SK-N-SH (cell line): ENCODE measurements around the gene SPOCK1. TPM values are rescaled to one million over a fixed set of nuclear protein-coding genes. Genes with fewer than 3 reads are reported as not detected.

Experiments used
- CTCF ChIA-PET: fragments of 300-600, 350-600 bp; formaldehyde crosslinking; extraction: SDS; loops from one replicate; lab custom pipeline; 2021; lab: Yijun Ruan, JAX
- POLR2A ChIA-PET: fragments of 350-600 bp; sonication (Branson Sonifier 250); formaldehyde crosslinking; extraction: SDS; loops from one replicate; lab custom pipeline; 2020; ENCODE audit warnings: antibody characterized with exemption, inconsistent platforms; lab: Yijun Ruan, JAX
- DNase-seq: peaks from one replicate; pipeline ENCODE4 v3.0.0; 2012
- H2AFZ ChIP-seq: fragments of 200-600 bp; sonication (generic); 2 replicates; pipeline ENCODE4 v1.8.1; 2016; ENCODE audit warnings: antibody characterized with exemption, mild to moderate bottlenecking, low read depth
- H3F3A ChIP-seq: fragments of 200-600 bp; sonication (generic); replicated peaks from 2 replicates; pipeline ENCODE3; 2016; ENCODE audit warnings: antibody characterized with exemption, mild to moderate bottlenecking; ENCODE audit not compliant: insufficient read depth
- H3K27ac ChIP-seq, 2 experiments: fragments of 200-500 bp in 1 of 2; fragments of 200-600 bp in 1 of 2; sonication (Bioruptor generic) in 1 of 2; sonication (generic), shearing (Covaris generic) in 1 of 2; 2 replicates each; pipeline versions ENCODE4 v1.5.1 to v1.6.1; 2014 to 2016; ENCODE audit warnings: low read depth in 2 of 2, inconsistent platforms in 1 of 2, low read length in 1 of 2, mild to moderate bottlenecking in 1 of 2, mixed read lengths in 1 of 2
- H3K27me3 ChIP-seq: fragments of 200-600 bp; sonication (generic), shearing (Covaris generic); 2 replicates; pipeline ENCODE4 v1.6.1; 2016; ENCODE audit warnings: mixed run types; ENCODE audit not compliant: insufficient read depth
- H3K36me3 ChIP-seq, 2 experiments: fragments of 200-500 bp in 1 of 2; fragments of 200-600 bp in 1 of 2; sonication (Bioruptor generic) in 1 of 2; sonication (generic) in 1 of 2; replicated peaks in 1 of 2; 2 replicates each; pipeline versions ENCODE3 to v1.5.1; 2014 to 2016; ENCODE audit warnings: low read length in 1 of 2, mild to moderate bottlenecking in 1 of 2; ENCODE audit not compliant: insufficient read depth in 2 of 2, control insufficient read depth in 1 of 2
- H3K4me1 ChIP-seq, 2 experiments: fragments of 200-500 bp in 1 of 2; fragments of 200-600 bp in 1 of 2; sonication (Bioruptor generic) in 1 of 2; sonication (generic), shearing (Covaris generic) in 1 of 2; 2 replicates each; pipeline versions ENCODE4 v1.5.1 to v1.6.1; 2014 to 2016; ENCODE audit warnings: low read depth in 1 of 2, low read length in 1 of 2, mixed run types in 1 of 2; ENCODE audit not compliant: insufficient read depth in 2 of 2, control insufficient read depth in 1 of 2
- H3K4me2 ChIP-seq: fragments of 200-600 bp; sonication (generic), shearing (Covaris generic); 2 replicates; pipeline ENCODE4 v1.6.1; 2017; ENCODE audit warnings: mixed run types
- H3K4me3 ChIP-seq, 2 experiments: fragments of 200-500 bp in 1 of 2; fragments of 200-600 bp in 1 of 2; sonication (Bioruptor generic) in 1 of 2; sonication (generic), shearing (Covaris generic) in 1 of 2; 2 replicates each; pipeline versions ENCODE4 v1.5.1 to v1.8.1; 2014 to 2016; ENCODE audit warnings: low read depth in 2 of 2, inconsistent platforms in 1 of 2, low read length in 1 of 2, mild to moderate bottlenecking in 1 of 2, mixed read lengths in 1 of 2, moderate library complexity in 1 of 2
- H3K79me2 ChIP-seq: fragments of 200-600 bp; sonication (generic); 2 replicates; pipeline ENCODE4 v1.8.1; 2017; ENCODE audit warnings: mild to moderate bottlenecking; ENCODE audit not compliant: insufficient read depth
- H3K9ac ChIP-seq: fragments of 200-600 bp; sonication (generic); 2 replicates; pipeline ENCODE4 v1.6.1; 2017; ENCODE audit warnings: mixed run types
- H3K9me2 ChIP-seq: fragments of 200-600 bp; sonication (generic); 2 replicates; pipeline ENCODE4 v1.6.1; 2017; ENCODE audit warnings: mixed run types
- H3K9me3 ChIP-seq: fragments of 200-600 bp; sonication (generic); 2 replicates; pipeline ENCODE4 v1.6.1; 2017; ENCODE audit warnings: mixed run types, mild to moderate bottlenecking, moderate library complexity
- H4K20me1 ChIP-seq: fragments of 200-600 bp; sonication (generic); 2 replicates; pipeline ENCODE4 v1.6.1; 2017; ENCODE audit warnings: mild to moderate bottlenecking, mixed run types; ENCODE audit not compliant: insufficient read depth
- FOSL2 ChIP-seq: IDR thresholded peaks from 2 replicates; pipeline ENCODE4 v1.4.0; 2012; ENCODE audit warnings: low read depth, mild to moderate bottlenecking, moderate library complexity, borderline replicate concordance
- FOXJ3 ChIP-seq: sonication (generic); formaldehyde crosslinking; IDR thresholded peaks from 2 replicates; pipeline ENCODE4 v1.5.1; 2020; ENCODE audit warnings: mild to moderate bottlenecking, missing genetic modification reagents
- FOXM1 ChIP-seq: IDR thresholded peaks from 2 replicates; pipeline ENCODE4 v1.4.0; 2012; ENCODE audit warnings: low read depth, mild to moderate bottlenecking
- GATA2 ChIP-seq: sonication (generic); formaldehyde crosslinking; IDR thresholded peaks from 2 replicates; pipeline ENCODE4 v1.5.0; 2020; ENCODE audit warnings: mild to moderate bottlenecking, missing genetic modification reagents
- MEF2A ChIP-seq: IDR thresholded peaks from 2 replicates; pipeline ENCODE4 v1.4.0; 2012; ENCODE audit warnings: low read depth, borderline replicate concordance
- NFIC ChIP-seq: IDR thresholded peaks from 2 replicates; pipeline ENCODE4 v1.4.0; 2012; ENCODE audit warnings: borderline replicate concordance
- NRF1 ChIP-seq: IDR thresholded peaks from 2 replicates; pipeline ENCODE4 v1.6.1; 2012; ENCODE audit warnings: low read depth, mild to moderate bottlenecking, low read length
- RCOR1 ChIP-seq: fragments of 150-350 bp; IDR thresholded peaks from 2 replicates; pipeline ENCODE4 v1.6.1; 2017; ENCODE audit warnings: antibody characterized with exemption, low read length
- RFX5 ChIP-seq: IDR thresholded peaks from 2 replicates; pipeline ENCODE4 v1.6.1; 2012; ENCODE audit warnings: mild to moderate bottlenecking, improper control_type of control experiment, low read length
- SIN3A ChIP-seq: IDR thresholded peaks from 2 replicates; pipeline ENCODE4 v1.6.1; 2012; ENCODE audit warnings: low read depth, mild to moderate bottlenecking, low read length, moderate library complexity, borderline replicate concordance
- SMC3 ChIP-seq: IDR thresholded peaks from 2 replicates; pipeline ENCODE4 v1.6.1; 2012; ENCODE audit warnings: low read depth, low read length, improper control_type of control experiment
- TCF12 ChIP-seq: IDR thresholded peaks from 2 replicates; pipeline ENCODE4 v1.4.0; 2012
- YY1 ChIP-seq: IDR thresholded peaks from 2 replicates; pipeline ENCODE4 v1.4.0; 2012; ENCODE audit warnings: low read depth, mild to moderate bottlenecking
- WGBS: methylation state at CpG from one replicate; pipeline ENCODE4 v1.1.6; 2017; ENCODE audit warnings: low lambda C conversion rate; 5-methylcytosine and 5-hydroxymethylcytosine counted together
- polyA plus RNA-seq, 3 experiments: library from polyadenylated mRNA; depleted of rRNA; stranded (reverse); fragments of >200 nt; gene quantifications; 2 replicates each; pipeline ENCODE4 v1.2.3, GENCODE V29; 2012
- TF ChIP-seq, protein P1 (sequence below): IDR thresholded peaks from 2 replicates; pipeline ENCODE4; 2012
- TF ChIP-seq, protein P2 (sequence below): IDR thresholded peaks from 2 replicates; pipeline ENCODE4 v1.4.0; 2012; ENCODE audit warnings: low read depth, borderline replicate concordance
- TF ChIP-seq, protein P3 (sequence below): fragments of 150-350 bp; IDR thresholded peaks from 2 replicates; pipeline ENCODE4 v1.6.1; 2017; ENCODE audit warnings: antibody characterized with exemption, low read length, low read depth, borderline replicate concordance

SPOCK1 gene
- polyA plus RNA-seq, 1 of the 3 experiments (the other 2 are of a cell fraction): 11.3 TPM

- TF ChIP-seq, protein P1, sequence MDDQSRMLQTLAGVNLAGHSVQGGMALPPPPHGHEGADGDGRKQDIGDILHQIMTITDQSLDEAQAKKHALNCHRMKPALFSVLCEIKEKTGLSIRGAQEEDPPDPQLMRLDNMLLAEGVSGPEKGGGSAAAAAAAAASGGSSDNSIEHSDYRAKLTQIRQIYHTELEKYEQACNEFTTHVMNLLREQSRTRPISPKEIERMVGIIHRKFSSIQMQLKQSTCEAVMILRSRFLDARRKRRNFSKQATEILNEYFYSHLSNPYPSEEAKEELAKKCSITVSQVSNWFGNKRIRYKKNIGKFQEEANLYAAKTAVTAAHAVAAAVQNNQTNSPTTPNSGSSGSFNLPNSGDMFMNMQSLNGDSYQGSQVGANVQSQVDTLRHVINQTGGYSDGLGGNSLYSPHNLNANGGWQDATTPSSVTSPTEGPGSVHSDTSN: no peak
- TF ChIP-seq, protein P2, sequence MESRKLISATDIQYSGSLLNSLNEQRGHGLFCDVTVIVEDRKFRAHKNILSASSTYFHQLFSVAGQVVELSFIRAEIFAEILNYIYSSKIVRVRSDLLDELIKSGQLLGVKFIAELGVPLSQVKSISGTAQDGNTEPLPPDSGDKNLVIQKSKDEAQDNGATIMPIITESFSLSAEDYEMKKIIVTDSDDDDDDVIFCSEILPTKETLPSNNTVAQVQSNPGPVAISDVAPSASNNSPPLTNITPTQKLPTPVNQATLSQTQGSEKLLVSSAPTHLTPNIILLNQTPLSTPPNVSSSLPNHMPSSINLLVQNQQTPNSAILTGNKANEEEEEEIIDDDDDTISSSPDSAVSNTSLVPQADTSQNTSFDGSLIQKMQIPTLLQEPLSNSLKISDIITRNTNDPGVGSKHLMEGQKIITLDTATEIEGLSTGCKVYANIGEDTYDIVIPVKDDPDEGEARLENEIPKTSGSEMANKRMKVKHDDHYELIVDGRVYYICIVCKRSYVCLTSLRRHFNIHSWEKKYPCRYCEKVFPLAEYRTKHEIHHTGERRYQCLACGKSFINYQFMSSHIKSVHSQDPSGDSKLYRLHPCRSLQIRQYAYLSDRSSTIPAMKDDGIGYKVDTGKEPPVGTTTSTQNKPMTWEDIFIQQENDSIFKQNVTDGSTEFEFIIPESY: no peak
- TF ChIP-seq NRF1 (no peak), MEF2A (no peak), GATA2 (CRISPR knock-in tag) (no peak)
- TF ChIP-seq, all 33 proteins: peak for 0
These were observed 351.0 kb downstream of the SPOCK1 start (continued) for GRCh38 chr5:137148159-137148558.

GRCh38 chr5:137147346-137147745 is 351.8 kb downstream of the SPOCK1 start:
- Histone ChIP-seq H3F3A (peaks cover 14% of the 10 kb centered on the region), H3K27me3 (no peaks in the 10 kb centered on the region), H3K4me1 (peaks cover 6 to 24% of the 10 kb centered on the region in 2 experiments; a peak in 3 of 4 replicates), H3K9me3 (no peaks in the 10 kb centered on the region), H3K79me2 (peaks cover 4% of the 10 kb centered on the region; the same call in 1 of the 2 replicates), H3K4me2 (no peak overlapping the region), H3K4me3 (no peak overlapping the region), H4K20me1 (no peaks in the 10 kb centered on the region), H3K9ac (peak overlapping the region; percentile 42; the same call in 1 of the 2 replicates)
- ChIA-PET CTCF (no interaction called here), POLR2A (no interaction called here)
- WGBS: 71% methylated on average over 5 of the region's 5 CpGs
- TF ChIP-seq, protein P2: no peak
- TF ChIP-seq YY1: no peak
- TF ChIP-seq, protein P3, sequence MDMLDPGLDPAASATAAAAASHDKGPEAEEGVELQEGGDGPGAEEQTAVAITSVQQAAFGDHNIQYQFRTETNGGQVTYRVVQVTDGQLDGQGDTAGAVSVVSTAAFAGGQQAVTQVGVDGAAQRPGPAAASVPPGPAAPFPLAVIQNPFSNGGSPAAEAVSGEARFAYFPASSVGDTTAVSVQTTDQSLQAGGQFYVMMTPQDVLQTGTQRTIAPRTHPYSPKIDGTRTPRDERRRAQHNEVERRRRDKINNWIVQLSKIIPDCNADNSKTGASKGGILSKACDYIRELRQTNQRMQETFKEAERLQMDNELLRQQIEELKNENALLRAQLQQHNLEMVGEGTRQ: no peak
- no peak for TF ChIP-seq NRF1
- TF ChIP-seq RCOR1: no peak
- no peak for TF ChIP-seq SIN3A
- TF ChIP-seq RFX5: no peak
- no peak for TF ChIP-seq TCF12
- no peak for TF ChIP-seq NFIC
- no peak for TF ChIP-seq FOSL2
- no peak for TF ChIP-seq FOXJ3 (CRISPR knock-in tag)
- no peak for TF ChIP-seq FOXM1
- no peak for TF ChIP-seq SMC3
- TF ChIP-seq, all 33 proteins: peak for 0
- DNase-seq: no peak
- Histone ChIP-seq H3K36me3 (no peaks in the 10 kb centered on the region), H3K9me2 (no peaks in the 10 kb centered on the region), H3K27ac (peak overlapping the region in 1 of 2 experiments; percentile 80; a peak in 2 of 4 replicates), H2AFZ (no peak overlapping the region)
